KMS-11 (cell line): ENCODE results near the gene FOXP1.

Source experiments
- H2AFZ ChIP-seq: fragments of 200-600 bp; sonication (generic); 2 replicates; pipeline ENCODE4 v1.6.1; 2016; ENCODE audit warnings: antibody characterized with exemption, mixed run types, low read depth
- H3K27ac ChIP-seq: fragments of 200-600 bp; sonication (generic); 2 replicates; pipeline ENCODE4 v1.6.1; 2016; ENCODE audit warnings: mild to moderate bottlenecking, mixed run types
- H3K27me3 ChIP-seq: fragments of 200-600 bp; sonication (generic); 2 replicates; pipeline ENCODE4 v1.6.1; 2017; ENCODE audit warnings: mild to moderate bottlenecking, low read depth, mixed run types, moderate library complexity; ENCODE audit not compliant: insufficient read depth
- H3K36me3 ChIP-seq: fragments of 200-600 bp; sonication (generic); 2 replicates; pipeline ENCODE4 v1.6.1; 2017; ENCODE audit warnings: mild to moderate bottlenecking, mixed run types; ENCODE audit not compliant: insufficient read depth
- H3K4me1 ChIP-seq: fragments of 200-600 bp; sonication (generic); 2 replicates; pipeline ENCODE4 v1.6.1; 2016; ENCODE audit warnings: mild to moderate bottlenecking, low read depth, mixed run types; ENCODE audit not compliant: poor library complexity, severe bottlenecking
- H3K4me2 ChIP-seq: fragments of 200-600 bp; sonication (generic); 2 replicates; pipeline ENCODE4 v1.7.0; 2016; ENCODE audit warnings: mild to moderate bottlenecking, mixed run types
- H3K4me3 ChIP-seq: fragments of 200-600 bp; sonication (generic); IDR thresholded peaks from 2 replicates; pipeline ENCODE4 v1.6.1; 2017; ENCODE audit warnings: low read depth, low read length, mixed read lengths; ENCODE audit not compliant: insufficient read depth
- H3K79me2 ChIP-seq: fragments of 200-600 bp; sonication (generic); 2 replicates; pipeline ENCODE4 v1.6.1; 2016; ENCODE audit warnings: low read depth, mixed run types; ENCODE audit not compliant: insufficient read depth
- H3K9ac ChIP-seq: fragments of 200-600 bp; sonication (generic); 2 replicates; pipeline ENCODE4 v1.6.1; 2016; ENCODE audit warnings: mild to moderate bottlenecking, mixed run types
- H4K20me1 ChIP-seq: fragments of 200-600 bp; sonication (generic); 2 replicates; pipeline ENCODE4 v1.6.1; 2016; ENCODE audit warnings: mild to moderate bottlenecking, mixed run types; ENCODE audit not compliant: insufficient read depth
- CTCF ChIP-seq: fragments of 200-600 bp; sonication (generic); conservative IDR thresholded peaks from 2 replicates; pipeline ENCODE4 v1.6.1; 2017; ENCODE audit warnings: low read depth, mild to moderate bottlenecking, antibody characterized with exemption, low read length, moderate library complexity, mixed read lengths

FOXP1 gene

GRCh38 chr3:71037775-71038174 is 545.8 kb downstream of the FOXP1 start:
- H3K4me1 ChIP-seq: peaks cover 43% of the 10 kb centered on the region
- H3K79me2 ChIP-seq: no peaks in the 10 kb centered on the region; the same call in 1 of the 2 replicates
- H3K4me2 ChIP-seq: no peak overlapping the region
- no peak overlapping the region for H3K9ac ChIP-seq
- no peak overlapping the region for H3K4me3 ChIP-seq
- no peak overlapping the region for H2AFZ ChIP-seq
- no peak overlapping the region for H3K27ac ChIP-seq
- no peaks in the 10 kb centered on the region for H4K20me1 ChIP-seq
- no peak for TF ChIP-seq CTCF
- no peaks in the 10 kb centered on the region for H3K27me3 ChIP-seq
- no peaks in the 10 kb centered on the region for H3K36me3 ChIP-seq

GRCh38 chr3:71035886-71036285 is 547.6 kb downstream of the FOXP1 start:
- Histone ChIP-seq H3K4me1 (peaks cover 28% of the 10 kb centered on the region), H3K4me2 (no peak overlapping the region), H3K9ac (no peak overlapping the region), H3K36me3 (no peaks in the 10 kb centered on the region), H3K4me3 (no peak overlapping the region), H3K27ac (no peak overlapping the region), H3K79me2 (no peaks in the 10 kb centered on the region; the same call in 1 of the 2 replicates), H3K27me3 (no peaks in the 10 kb centered on the region), H2AFZ (no peak overlapping the region), H4K20me1 (no peaks in the 10 kb centered on the region)
- no peak for TF ChIP-seq CTCF

- Histone ChIP-seq H3K36me3 (no peaks in the 10 kb centered on the region), H3K9ac (no peak overlapping the region), H4K20me1 (no peaks in the 10 kb centered on the region), H3K4me1 (peaks cover 23% of the 10 kb centered on the region), H3K27ac (no peak overlapping the region), H3K27me3 (no peaks in the 10 kb centered on the region), H3K79me2 (no peaks in the 10 kb centered on the region; the same call in 1 of the 2 replicates), H2AFZ (no peak overlapping the region), H3K4me3 (no peak overlapping the region), H3K4me2 (no peak overlapping the region)
- TF ChIP-seq CTCF: no peak
Measured at GRCh38 chr3:71035314-71035713, 548.2 kb downstream of the FOXP1 start.

- no peak overlapping the region for H3K4me2 ChIP-seq
- no peaks in the 10 kb centered on the region for H4K20me1 ChIP-seq
- H3K9ac ChIP-seq: no peak overlapping the region
- no peak overlapping the region for H3K4me3 ChIP-seq
- peaks cover 7% of the 10 kb centered on the region for H3K4me1 ChIP-seq
- H3K36me3 ChIP-seq: no peaks in the 10 kb centered on the region
- TF ChIP-seq CTCF: no peak
- no peak overlapping the region for H2AFZ ChIP-seq
- no peaks in the 10 kb centered on the region for H3K27me3 ChIP-seq
- H3K27ac ChIP-seq: no peak overlapping the region
- H3K79me2 ChIP-seq: no peaks in the 10 kb centered on the region; the same call in 1 of the 2 replicates
Measured at GRCh38 chr3:71033681-71034220, 549.8 kb downstream of the FOXP1 start.
